Colon (tissue), 2 donors: ENCODE results near the gene FGFR2.

Experiments
- FAIRE-seq: peaks from 2 replicates; lab custom pipeline; 2012; peaks lifted over from hg19 to GRCh38; lab: Jason Lieb, UNC
- donor health status: control.
- donor health status: control.

Gene FGFR2

DNA sequence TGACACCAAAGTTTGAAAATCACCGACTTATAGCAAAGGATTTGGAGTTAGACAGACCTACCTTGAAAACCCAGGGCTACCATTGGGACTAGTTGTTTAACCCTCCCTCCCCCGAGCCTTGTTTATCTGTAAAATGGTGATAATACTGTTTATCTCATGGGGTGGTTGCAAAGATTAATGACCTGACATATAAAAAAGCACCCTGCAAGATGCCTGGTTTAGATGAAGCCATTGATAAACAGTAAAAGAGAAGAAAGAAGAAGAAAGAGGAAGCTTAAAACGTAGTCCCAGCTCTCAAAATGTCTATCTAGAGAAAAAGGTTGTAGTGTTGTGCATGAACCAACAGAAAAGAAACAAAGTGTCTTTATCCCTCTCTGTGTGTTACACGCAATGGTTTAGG lies 145.7 kb downstream of the FGFR2 start:
- no peak for FAIRE-seq

DNA sequence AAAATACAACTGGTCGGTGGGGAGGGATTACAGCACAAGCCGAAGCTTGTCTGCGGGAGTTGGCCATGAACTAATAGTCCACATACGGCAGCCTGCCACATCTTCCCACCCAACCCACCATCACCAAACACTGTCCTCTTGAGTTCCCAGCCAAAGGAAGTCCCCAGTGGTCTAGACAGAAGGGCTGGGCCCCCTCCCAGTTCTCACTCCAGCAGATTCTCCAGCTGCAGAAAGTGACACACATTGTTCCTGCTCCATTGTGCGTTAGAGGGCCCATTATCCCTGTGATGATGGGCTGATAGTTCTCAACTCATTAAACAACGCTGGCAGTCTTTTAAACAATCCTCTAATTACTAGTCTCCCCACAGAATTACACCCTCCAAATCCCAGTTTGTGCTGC lies 148.0 kb downstream of the FGFR2 start:
- FAIRE-seq = no peak

DNA sequence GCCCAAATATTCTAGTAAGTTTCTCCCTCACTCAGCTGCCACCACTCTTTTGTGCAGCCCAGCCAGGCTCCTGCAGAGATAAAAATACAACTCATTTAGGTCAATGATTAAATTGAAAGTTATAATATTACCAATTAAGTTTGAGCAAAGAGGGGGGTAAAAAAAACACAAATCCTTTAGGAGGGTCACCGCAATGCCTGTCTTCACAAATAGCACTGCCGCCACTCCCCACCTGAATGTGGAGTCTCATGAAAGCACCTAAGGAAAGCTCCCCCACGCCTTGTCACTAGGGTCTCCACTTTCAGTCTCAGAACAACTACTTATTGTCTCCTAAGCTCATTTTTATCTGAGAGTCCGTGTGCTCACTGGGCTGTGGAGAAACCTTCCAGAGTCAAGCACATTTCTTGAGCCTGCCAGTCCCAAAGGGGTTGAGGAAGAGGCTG lies 148.7 kb downstream of the FGFR2 start:
- no peak for FAIRE-seq

DNA sequence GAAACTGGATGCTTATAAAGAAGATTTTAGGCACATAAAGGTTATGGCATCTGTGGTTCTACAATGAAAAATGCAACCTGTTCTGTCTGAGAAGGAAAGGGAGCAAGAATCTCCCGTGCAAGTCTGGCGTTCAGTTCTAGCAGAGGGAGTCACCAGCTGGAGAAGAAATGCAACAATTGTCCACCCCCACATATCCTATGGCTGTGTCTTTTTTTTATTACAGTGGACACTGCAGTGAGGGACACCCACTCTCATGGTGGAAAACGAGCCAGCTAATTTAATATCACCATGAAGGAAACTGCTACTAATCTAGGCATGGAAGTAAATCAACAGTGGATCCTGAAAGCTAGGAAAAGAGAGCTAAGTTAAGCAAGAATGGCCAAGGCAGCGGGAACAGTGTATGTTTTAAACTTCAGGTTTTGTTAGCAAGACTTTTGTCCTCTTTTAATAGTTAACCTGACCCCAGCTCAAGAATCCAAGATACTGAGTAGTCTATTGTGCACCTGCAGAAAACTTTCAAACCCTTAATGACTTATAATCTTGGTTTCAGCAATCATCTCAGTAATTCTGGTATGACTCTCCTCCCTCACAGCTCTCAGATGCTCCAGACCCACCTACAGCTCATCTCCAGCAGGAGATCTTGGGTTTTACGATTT lies 149.3 kb downstream of the FGFR2 start:
- FAIRE-seq = no peak

DNA sequence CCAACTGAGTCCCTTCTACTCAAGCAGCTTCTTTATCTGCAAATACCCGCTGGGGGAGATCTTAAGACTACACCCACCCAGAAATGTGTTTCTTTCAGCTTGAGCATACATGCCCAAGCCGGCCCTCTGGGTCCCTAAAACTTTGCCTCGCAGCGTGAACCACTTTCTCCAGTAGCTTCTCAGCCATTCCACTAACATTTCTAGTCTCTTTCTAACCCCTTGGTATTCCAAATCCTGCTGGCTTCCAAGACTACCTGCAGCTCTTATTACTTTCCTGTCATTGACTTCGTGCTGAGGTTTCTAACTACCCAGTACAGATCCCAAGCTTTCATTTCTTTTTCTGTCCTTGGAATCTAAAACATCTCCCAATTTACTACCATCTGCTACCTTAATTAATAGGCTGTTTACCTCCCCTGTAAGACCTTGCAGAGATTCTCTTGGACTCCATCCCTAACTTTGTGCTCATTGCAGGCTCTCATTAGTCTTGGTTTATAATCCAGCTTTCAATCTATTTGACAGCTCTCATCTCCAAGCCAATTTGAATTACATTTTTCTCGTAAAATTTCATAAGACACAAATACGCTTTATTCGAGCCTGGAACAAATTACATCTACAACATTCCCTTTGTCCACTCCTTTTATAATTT lies 153.6 kb downstream of the FGFR2 start:
- FAIRE-seq = no peak

DNA sequence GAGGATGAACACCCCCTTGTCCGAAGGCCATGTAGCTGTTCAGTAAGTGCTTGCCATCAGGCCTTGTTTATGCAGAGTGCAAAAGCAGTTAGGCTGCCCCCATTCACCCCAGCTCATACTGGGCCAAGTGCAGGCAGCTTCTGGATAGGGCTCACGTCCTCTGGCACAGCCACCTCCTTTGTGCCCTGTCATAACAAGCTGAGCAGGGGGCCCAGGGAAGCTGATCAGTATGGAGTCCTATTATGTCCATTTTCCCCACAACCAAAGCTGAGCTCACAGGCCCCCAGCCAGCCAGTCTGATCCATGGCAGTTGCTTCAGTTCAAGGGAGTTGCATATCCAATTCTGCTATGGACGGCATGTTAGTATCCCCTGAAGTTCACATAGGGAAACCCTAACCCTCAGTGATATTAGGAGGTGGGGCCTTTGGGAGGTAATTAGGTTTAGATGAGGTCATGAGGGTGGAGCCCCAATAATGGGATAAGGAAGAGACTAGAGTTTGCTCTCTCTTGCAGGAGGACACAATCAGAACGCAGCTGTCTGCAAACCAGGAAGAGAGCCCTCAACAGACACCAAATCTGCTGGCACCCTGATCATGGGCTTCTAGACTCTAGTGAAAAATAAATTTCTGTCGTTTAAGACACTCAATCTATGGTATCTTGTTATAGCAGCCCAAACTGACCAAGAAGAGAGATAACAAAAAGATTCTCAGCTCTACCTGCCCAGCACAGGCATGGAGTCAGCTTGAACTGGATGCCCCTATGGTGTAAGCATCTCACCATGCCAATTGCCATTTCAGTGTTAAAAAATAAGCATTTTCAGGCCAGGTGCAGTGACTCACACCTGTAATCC lies 155.9 kb downstream of the FGFR2 start:
- FAIRE-seq = no peak

DNA sequence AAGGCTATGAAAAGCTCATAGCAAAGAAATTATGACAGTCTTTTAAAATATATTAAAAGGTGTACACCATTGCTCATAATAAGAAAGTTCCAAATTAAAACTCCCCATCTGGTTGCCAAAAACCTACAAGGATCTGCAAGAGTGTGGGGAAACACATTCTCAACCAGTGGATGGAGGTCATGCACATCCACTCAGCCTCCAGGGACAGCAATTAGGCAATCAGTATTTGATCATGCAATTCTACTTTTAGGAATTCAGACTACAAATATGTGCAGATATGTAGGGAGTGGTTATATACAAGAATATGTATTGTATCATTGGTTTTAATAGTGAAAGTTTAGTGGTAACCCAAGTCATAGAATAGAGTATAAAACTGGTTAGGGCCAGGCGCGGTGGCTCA lies 157.8 kb downstream of the FGFR2 start:
- no peak for FAIRE-seq

DNA sequence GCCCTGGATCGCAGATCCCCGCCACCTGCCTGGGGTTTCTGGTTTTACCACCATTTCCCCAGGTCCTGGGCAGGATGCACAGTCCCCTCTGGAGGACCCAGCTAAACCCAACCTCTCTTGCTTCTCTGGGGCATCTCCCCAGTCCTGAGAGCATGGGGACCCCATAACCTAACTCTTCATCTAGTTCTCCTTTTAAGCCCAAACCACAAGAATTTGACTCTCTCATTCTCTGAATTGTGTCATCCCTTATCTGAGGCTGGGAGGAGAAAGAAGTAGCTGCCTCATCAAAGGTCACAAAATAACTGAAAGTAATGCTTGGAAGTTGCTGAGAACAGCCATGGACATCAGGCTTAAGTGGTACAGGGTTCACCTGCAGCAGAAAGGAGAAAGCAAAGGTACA lies 159.9 kb downstream of the FGFR2 start:
- no peak for FAIRE-seq

DNA sequence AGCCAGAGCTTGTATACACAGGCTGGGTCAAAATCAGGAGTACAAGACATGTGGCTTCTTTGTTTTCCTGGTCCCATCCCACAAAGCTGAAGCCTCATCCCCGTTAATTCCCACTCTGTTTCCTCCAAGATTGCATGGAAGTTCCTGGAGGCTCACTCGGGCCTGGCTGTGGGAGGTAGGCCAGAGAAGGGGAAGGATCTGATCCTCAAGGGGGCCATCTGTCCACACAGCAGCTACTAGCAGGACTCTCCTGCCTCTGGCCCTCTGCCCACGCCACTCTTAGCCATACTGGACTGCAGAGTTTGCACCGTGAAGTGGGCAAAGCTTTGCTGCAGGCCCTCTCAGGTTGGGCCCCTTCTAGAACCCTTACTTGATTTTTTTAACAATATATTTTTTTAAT lies 160.6 kb downstream of the FGFR2 start:
- FAIRE-seq = no peak

DNA sequence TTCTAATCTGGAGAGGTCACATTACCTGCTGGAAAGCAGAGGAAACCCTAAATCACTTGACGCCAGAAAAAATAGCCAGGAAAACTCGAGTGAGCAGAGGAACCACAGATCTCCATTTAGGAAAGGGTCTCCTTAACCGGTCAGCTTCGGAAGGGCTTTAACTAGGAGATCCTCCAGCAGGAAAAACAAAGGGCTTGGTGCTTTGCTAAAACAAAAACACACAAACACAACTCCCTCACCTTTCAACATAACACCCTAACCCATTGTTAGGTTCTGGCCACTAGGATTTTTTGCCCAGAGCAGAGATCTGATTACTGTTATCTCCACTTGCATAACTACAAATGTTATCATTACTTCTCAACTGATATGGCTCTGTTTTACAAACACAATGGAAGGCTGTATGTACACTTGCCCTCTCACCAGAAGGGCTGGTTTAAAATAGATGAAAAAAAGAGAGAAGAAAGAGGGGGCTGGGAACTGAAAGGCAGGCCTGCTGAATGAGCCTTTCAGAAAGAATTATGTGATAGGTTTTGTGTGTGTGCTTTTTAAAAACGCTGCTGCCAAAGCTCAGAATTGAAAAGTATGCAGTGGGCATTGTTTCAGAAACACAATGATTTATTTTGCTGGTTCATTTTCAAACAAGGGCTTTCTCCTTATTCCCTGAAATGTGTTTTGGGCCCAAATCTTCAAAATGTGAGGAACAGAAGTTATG lies 161.5 kb downstream of the FGFR2 start:
- FAIRE-seq = no peak

DNA sequence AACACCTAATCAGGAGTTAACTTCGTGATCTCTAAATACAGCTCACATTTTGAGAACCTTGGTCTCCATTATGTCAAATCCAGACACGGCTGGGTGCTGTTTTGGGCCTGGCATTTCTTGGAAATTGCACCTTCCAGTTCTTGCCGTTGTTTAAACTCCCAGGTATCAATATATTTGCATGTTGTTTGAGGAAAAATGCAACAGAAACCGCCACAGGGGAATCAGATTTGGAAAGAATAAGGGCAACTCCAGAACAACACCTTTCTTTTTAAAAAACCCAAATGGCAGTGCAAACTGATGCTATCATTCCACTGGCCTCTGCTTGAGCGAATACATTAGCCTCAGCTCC lies 162.0 kb downstream of the FGFR2 start:
- no peak for FAIRE-seq

DNA sequence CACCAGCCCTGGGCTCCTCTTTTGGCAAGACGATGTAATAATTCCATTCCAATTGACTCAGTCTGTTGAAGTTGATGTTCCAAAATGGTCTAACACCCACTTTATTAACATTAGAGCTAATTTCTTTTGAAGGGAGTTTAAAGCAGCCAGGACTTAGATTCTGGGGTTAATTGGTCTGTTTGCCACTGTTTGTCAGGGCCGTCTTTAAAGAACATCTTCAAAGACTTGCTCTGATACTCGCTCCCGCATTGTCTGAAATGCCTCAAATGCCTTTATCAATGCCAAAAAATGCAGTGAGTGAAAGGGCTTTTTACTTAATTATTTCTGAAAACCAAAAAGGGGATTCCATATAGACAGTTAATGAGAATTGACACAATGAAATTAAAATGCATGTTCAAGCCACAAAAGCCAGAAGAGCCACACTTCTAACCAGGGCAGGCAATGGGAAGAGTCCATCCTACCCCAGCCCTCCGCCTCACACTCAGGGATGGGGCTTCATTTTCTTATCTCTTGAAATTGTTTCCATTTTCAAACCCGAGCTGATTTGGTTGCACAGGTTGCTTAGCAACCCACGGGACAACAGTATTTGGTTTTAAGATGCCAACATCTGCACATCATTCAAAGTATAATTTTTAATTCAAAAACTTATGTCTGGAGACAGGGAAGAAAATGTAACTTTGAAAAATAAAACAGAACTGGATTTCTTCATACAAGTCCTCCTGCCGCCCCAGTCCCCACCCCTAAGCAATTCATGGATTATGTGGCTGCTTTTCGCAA lies 163.0 kb downstream of the FGFR2 start:
- no peak for FAIRE-seq

DNA sequence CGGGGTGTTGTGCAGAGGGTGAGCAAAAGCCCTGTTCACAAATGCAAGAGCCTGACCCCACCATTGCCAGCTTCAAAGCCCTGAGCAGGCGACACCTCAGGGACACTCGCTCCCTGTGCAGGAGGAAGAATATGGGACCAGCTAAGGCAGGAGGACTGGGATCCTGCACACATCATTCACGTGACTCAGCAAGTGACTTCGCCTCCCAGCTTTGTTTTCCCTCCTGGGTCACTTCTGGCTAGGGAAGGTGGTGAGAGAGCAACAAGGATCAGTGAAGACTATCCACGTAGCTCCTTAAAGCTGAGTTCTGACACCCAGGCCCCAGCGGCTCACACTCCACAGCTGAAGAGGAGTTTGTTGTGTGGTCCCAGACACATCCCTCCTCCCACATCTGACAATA lies 164.3 kb downstream of the FGFR2 start:
- FAIRE-seq = no peak

DNA sequence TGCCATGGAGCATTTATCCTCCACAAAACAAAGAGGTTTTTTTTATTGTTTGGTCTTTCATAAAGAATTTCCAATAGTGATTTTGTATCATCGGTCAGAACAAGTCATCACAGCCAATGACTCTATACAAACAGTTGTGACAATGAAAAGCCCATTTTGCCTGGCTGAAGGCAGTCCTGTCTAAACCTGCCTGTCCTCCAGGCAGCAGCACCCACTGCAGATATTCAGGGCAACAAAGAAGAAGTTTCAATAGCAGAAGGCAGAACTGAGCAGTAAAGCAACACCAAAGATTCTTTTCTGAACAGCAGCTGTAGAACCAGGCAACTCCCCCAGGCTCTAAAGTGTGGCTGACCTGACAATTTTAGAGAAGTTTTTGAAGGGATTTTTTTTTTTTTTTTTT lies 169.4 kb downstream of the FGFR2 start:
- no peak for FAIRE-seq
